Natural killer cell (primary cell): Measurements from ENCODE around the gene C15orf62. TPM values are rescaled to one million over a fixed set of nuclear protein-coding genes. Genes with fewer than 3 reads are reported as not detected.

Experiments
- ATAC-seq, 3 donors: fragments of 150-1000 bp in 2 of 3; fragments of 200-7000 bp in 1 of 3; cut with Tn5 transposase; 1 replicate in 1 of 3; 2 replicates in 2 of 3; pipeline ENCODE4 v1.10.0; 2021; ENCODE audit warnings: mild to moderate bottlenecking in 2 of 3, moderate library complexity in 2 of 3
- DNase-seq, 2 donors: peaks; one replicate each; pipeline versions ENCODE4 v3.0.0 to v3.0.0-alpha.2; 2013 to 2021; ENCODE audit warnings: mixed read lengths in 1 of 2
- H3K27ac ChIP-seq: one replicate; pipeline ENCODE4 v1.5.1; 2013; ENCODE audit warnings: mild to moderate bottlenecking, low read length
- H3K27me3 ChIP-seq: one replicate; pipeline ENCODE4 v1.6.1; 2013; ENCODE audit warnings: low read length; ENCODE audit not compliant: control insufficient read depth, insufficient read depth
- H3K36me3 ChIP-seq: one replicate; pipeline ENCODE4 v1.6.1; 2013; ENCODE audit warnings: low read length; ENCODE audit not compliant: control insufficient read depth, insufficient read depth
- H3K4me1 ChIP-seq: one replicate; pipeline ENCODE4 v1.6.1; 2013; ENCODE audit warnings: low read length; ENCODE audit not compliant: control insufficient read depth, insufficient read depth
- H3K4me3 ChIP-seq: one replicate; pipeline ENCODE4 v1.5.1; 2013; ENCODE audit warnings: low read length
- H3K9me3 ChIP-seq: one replicate; pipeline ENCODE4 v1.6.1; 2013; ENCODE audit warnings: low read length; ENCODE audit not compliant: control insufficient read depth, insufficient read depth
- H3K27ac Mint-ChIP-seq, 2 donors: one replicate each; pipeline ENCODE4 v1.8.0; 2022; ENCODE audit warnings: mild to moderate bottlenecking in 2 of 2, mixed read lengths in 2 of 2, moderate library complexity in 1 of 2
- H3K27me3 Mint-ChIP-seq, 2 donors: one replicate each; pipeline ENCODE4 v1.8.0; 2022; ENCODE audit warnings: low read depth in 2 of 2, mixed read lengths in 2 of 2
- H3K36me3 Mint-ChIP-seq: one replicate; pipeline ENCODE4 v1.8.0; 2022; ENCODE audit warnings: mixed read lengths
- H3K4me1 Mint-ChIP-seq, 2 donors: one replicate each; pipeline ENCODE4 v1.8.0; 2022; ENCODE audit warnings: mixed read lengths in 2 of 2
- H3K4me3 Mint-ChIP-seq: one replicate; pipeline ENCODE4 v1.8.0; 2022; ENCODE audit warnings: mild to moderate bottlenecking, moderate library complexity, mixed read lengths
- H3K9me3 Mint-ChIP-seq, 2 donors: one replicate each; pipeline ENCODE4 v1.8.0; 2022; ENCODE audit warnings: mixed read lengths in 2 of 2
- CTCF ChIP-seq: fragments of 200-600 bp; IDR thresholded peaks from one replicate; pipeline ENCODE4 v1.8.0; 2022; ENCODE audit warnings: antibody characterized with exemption
- WGBS: methylation state at CpG from one replicate; pipeline ENCODE4 v1.1.7; 2013; ENCODE audit warnings: missing lambda C conversion rate; ENCODE audit not compliant: insufficient coverage; 5-methylcytosine and 5-hydroxymethylcytosine counted together
- intact Hi-C: fragments of 100-400 bp; cut with micrococcal nuclease; formaldehyde crosslinking; loops from one replicate; pipeline ENCODE4 v1.14.2; 2022
- total RNA-seq, 4 donors: library from RNA; stranded (reverse); fragments of 120-200 nt in 1 of 4; gene quantifications; one replicate each; pipeline versions ENCODE4 v1.2.3 to v1.2.4, GENCODE V29; 2013 to 2022

The C15orf62 gene
- total RNA-seq, 3 donors from 2014 or later (not counting 1 experiment from before 2014, with no cell fraction given): 0.64 to 1.4 (median 0.80) TPM

GRCh38 chr15:40775007-40775406 lies 5.2 kb downstream of the C15orf62 start:
- Mint-ChIP-seq H3K27me3 (no peaks in the 10 kb centered on the region), H3K36me3 (peaks cover 6% of the 10 kb centered on the region), H3K4me1 (peaks cover 27 to 43% of the 10 kb centered on the region in 2 donors), H3K9me3 (no peaks in the 10 kb centered on the region), H3K27ac (no peak overlapping the region), H3K4me3 (no peak overlapping the region)
- Histone ChIP-seq H3K4me1 (peaks cover 51% of the 10 kb centered on the region), H3K27me3 (no peaks in the 10 kb centered on the region), H3K9me3 (no peaks in the 10 kb centered on the region), H3K27ac (no peak overlapping the region), H3K4me3 (no peak overlapping the region), H3K36me3 (peaks cover 48% of the 10 kb centered on the region)
- TF ChIP-seq CTCF: no peak
- ATAC-seq: no peak
- intact Hi-C loops: loop anchor here (5.0 kb wide), 1 partner anchor 183 kb away; the partner anchor contains the start of gene KNL1
- WGBS: 91% methylated on average over 10 of the region's 10 CpGs
- DNase-seq: no peak

DNA sequence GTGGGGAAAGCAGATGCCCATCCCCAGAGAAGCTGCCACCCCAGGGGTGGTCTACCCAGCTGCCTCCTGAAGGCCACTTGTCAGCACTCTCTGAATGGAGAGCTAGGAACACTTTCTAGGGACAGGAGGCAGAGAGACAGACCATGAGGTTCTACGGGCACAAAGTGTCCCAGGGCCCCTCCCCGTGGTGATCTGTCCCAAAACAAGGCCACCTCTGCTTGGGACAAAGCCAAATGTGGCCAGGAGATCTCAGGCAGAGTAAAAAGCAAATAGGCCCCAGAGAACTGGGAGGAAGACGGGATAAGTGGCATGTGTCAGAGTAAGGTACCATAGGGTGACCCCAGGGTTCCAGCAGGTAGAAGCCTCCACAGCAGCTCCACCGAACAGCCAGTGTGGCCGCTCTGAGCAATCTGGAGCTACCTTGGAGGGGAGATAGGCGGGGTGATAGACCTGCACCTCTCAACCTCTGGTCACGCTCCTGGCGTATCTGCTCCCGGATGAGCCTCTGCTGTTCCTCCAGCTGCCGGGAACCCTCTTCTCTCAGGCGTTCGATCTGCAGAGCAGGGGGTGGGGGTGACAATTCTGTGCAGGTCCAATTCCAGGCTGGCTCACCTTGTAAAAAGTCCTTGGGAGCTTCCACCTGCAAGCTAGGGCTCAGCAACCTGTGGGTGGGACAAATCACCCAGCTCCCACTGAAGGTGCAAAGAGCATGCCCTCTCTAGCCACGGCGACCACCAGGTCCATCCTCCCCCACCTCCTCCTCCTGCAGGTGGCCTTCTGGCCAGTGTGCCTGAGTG lies 6.2 kb downstream of the C15orf62 start:
- Histone ChIP-seq H3K36me3 (peaks cover 48% of the 10 kb centered on the region), H3K4me1 (peaks cover 42% of the 10 kb centered on the region), H3K27me3 (no peaks in the 10 kb centered on the region), H3K9me3 (no peaks in the 10 kb centered on the region), H3K4me3 (no peak overlapping the region), H3K27ac (peak overlapping the region; percentile 62)
- intact Hi-C loops: loop anchor here (1.0 to 5.0 kb wide), 4 partner anchors 11 to 184 kb away; partner anchors contain the start of genes KNL1 and RMDN3
- Mint-ChIP-seq H3K27ac (peak overlapping the region; percentile 86 to 97), H3K4me1 (peaks cover 23 to 37% of the 10 kb centered on the region in 2 donors), H3K9me3 (no peaks in the 10 kb centered on the region), H3K27me3 (no peaks in the 10 kb centered on the region), H3K4me3 (no peak overlapping the region), H3K36me3 (peaks cover 6% of the 10 kb centered on the region)
- WGBS: 92% methylated on average over 14 of the region's 14 CpGs
- ATAC-seq (no peak), DNase-seq (no peak)
- TF ChIP-seq CTCF: no peak

DNA sequence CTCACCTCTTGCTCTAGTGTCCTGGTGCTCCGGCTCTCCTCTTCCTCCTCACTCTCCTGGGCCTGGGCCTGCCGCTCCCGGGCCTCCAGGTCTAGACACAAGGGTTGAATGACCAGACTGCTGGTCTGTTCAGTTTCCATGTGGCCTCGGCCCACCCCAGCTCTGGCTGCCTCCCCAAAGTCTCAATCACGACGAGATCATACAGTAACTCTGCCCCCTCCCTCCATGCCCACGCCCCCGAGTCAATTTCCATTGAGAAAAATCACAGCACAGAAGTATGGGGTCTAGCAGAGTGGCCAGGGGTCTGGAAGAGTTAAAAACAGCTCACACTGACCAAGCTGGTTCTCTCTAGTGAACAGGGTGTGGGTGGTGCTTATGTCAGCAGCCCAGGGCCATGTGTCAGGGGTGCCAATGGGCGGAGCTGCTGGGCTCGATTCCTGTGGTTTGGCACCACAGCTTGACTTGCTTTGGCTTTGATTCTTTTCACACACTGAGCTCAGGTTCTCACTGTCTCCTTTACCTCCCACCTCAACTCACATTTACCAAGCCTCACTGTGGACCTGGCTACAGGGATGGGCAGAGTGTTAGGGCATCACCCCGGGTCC lies 6.9 kb downstream of the C15orf62 start:
- 62% methylated on average over 11 of the region's 11 CpGs for WGBS
- intact Hi-C loops: loop anchor here (1.0 to 5.0 kb wide), 4 partner anchors 11 to 184 kb away; partner anchors contain the start of genes KNL1 and RMDN3

More for the DNA sequence above, 6.9 kb downstream of the C15orf62 start:
- Histone ChIP-seq H3K4me1 (peaks cover 42% of the 10 kb centered on the region), H3K9me3 (no peaks in the 10 kb centered on the region), H3K27me3 (no peaks in the 10 kb centered on the region), H3K4me3 (no peak overlapping the region), H3K36me3 (peaks cover 48% of the 10 kb centered on the region), H3K27ac (peak overlapping the region; percentile 62)
- H3K4me3 Mint-ChIP-seq: peak overlapping the region; percentile 82
- peak overlapping the region; percentile 86 to 97 for H3K27ac Mint-ChIP-seq
- no peaks in the 10 kb centered on the region for H3K9me3 Mint-ChIP-seq
- ATAC-seq (peak; percentile 97 to 99 (median 98)), DNase-seq (peak; percentile 74 to 79)
- no peak for TF ChIP-seq CTCF
- H3K36me3 Mint-ChIP-seq: peaks cover 6% of the 10 kb centered on the region
- peaks cover 23 to 33% of the 10 kb centered on the region in 2 donors for H3K4me1 Mint-ChIP-seq
- no peaks in the 10 kb centered on the region for H3K27me3 Mint-ChIP-seq
